Measurements from ENCODE around the gene BIN1.

The BIN1 gene

GRCh38 chr2:127047054-127047453, 59.9 kb downstream of the BIN1 start:
- TF ChIP-seq FOXP2 (optimal IDR thresholded peaks at IDR 0.05; ENCODE audit: borderline replicate concordance, extremely low read depth, extremely low read length, insufficient read depth) (no peak), SIN3A (IDR thresholded peaks at IDR 0.05; ENCODE audit: borderline replicate concordance, insufficient read depth, low read length) (no peak), POLR2AphosphoS5 (IDR thresholded peaks at IDR 0.05; ENCODE audit: low read depth, low read length) (no peak), TAF1 (IDR thresholded peaks at IDR 0.05; ENCODE audit: borderline replicate concordance, insufficient read depth, low read length) (no peak)
- TF ChIP-seq, protein P1, sequence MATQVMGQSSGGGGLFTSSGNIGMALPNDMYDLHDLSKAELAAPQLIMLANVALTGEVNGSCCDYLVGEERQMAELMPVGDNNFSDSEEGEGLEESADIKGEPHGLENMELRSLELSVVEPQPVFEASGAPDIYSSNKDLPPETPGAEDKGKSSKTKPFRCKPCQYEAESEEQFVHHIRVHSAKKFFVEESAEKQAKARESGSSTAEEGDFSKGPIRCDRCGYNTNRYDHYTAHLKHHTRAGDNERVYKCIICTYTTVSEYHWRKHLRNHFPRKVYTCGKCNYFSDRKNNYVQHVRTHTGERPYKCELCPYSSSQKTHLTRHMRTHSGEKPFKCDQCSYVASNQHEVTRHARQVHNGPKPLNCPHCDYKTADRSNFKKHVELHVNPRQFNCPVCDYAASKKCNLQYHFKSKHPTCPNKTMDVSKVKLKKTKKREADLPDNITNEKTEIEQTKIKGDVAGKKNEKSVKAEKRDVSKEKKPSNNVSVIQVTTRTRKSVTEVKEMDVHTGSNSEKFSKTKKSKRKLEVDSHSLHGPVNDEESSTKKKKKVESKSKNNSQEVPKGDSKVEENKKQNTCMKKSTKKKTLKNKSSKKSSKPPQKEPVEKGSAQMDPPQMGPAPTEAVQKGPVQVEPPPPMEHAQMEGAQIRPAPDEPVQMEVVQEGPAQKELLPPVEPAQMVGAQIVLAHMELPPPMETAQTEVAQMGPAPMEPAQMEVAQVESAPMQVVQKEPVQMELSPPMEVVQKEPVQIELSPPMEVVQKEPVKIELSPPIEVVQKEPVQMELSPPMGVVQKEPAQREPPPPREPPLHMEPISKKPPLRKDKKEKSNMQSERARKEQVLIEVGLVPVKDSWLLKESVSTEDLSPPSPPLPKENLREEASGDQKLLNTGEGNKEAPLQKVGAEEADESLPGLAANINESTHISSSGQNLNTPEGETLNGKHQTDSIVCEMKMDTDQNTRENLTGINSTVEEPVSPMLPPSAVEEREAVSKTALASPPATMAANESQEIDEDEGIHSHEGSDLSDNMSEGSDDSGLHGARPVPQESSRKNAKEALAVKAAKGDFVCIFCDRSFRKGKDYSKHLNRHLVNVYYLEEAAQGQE (IDR thresholded peaks at IDR 0.05; ENCODE audit: insufficient read depth in 1 of 2, low read depth in 2 of 2, low read length in 2 of 2) = no peak

GRCh38 chr2:127046579-127046978, 60.4 kb downstream of the BIN1 start:
- TF ChIP-seq FOXP2 (optimal IDR thresholded peaks at IDR 0.05; ENCODE audit: borderline replicate concordance, extremely low read depth, extremely low read length, insufficient read depth) (no peak), TAF1 (IDR thresholded peaks at IDR 0.05; ENCODE audit: borderline replicate concordance, insufficient read depth, low read length) (no peak), SIN3A (IDR thresholded peaks at IDR 0.05; ENCODE audit: borderline replicate concordance, insufficient read depth, low read length) (no peak), POLR2AphosphoS5 (IDR thresholded peaks at IDR 0.05; ENCODE audit: low read depth, low read length) (no peak)
- TF ChIP-seq, protein P1 (IDR thresholded peaks at IDR 0.05; ENCODE audit: insufficient read depth in 1 of 2, low read depth in 2 of 2, low read length in 2 of 2) = no peak

DNA sequence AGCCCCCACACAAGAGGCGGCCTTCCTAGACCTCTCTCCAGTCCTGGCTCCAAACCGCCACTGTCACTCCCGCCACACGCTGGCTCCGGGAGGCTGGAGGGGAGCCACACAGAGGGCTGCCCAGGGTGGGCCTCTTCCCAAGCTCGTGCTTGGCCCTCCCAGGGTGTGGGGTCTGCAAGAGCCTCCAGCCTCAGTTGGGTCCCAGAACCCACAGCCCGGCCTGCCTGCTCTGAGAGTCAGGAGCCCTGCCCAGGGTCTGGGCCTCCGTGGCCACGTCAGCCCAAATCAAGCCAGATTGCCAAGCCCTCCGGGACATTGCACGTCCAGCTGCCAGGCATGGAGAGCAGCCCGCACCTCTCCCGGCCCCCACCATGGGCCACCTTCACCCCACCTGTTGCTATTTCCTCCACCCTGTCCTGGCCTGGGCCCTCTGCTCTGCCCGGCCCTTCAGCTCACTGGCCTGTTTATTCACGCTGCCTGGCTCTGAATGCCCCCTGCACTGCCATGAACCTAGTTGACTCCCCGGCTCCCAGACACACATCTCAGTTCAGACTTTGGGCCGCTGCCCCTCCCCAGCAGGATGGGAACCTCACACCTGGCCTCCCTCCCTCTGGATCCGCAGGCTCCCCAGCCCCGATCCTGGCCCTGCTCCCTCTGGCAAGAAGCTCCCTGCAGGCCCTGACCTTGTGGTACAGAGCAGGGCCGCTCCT, 61.0 kb downstream of the BIN1 start:
- TF ChIP-seq TAF1 (IDR thresholded peaks at IDR 0.05; ENCODE audit: borderline replicate concordance, insufficient read depth, low read length) = no peak
- TF ChIP-seq, protein P1 (IDR thresholded peaks at IDR 0.05; ENCODE audit: insufficient read depth in 1 of 2, low read depth in 2 of 2, low read length in 2 of 2) = no peak
- no peak for TF ChIP-seq FOXP2 (optimal IDR thresholded peaks at IDR 0.05; ENCODE audit: borderline replicate concordance, extremely low read depth, extremely low read length, insufficient read depth)
- no peak for TF ChIP-seq POLR2AphosphoS5 (IDR thresholded peaks at IDR 0.05; ENCODE audit: low read depth, low read length)
- TF ChIP-seq SIN3A (IDR thresholded peaks at IDR 0.05; ENCODE audit: borderline replicate concordance, insufficient read depth, low read length) = no peak

DNA sequence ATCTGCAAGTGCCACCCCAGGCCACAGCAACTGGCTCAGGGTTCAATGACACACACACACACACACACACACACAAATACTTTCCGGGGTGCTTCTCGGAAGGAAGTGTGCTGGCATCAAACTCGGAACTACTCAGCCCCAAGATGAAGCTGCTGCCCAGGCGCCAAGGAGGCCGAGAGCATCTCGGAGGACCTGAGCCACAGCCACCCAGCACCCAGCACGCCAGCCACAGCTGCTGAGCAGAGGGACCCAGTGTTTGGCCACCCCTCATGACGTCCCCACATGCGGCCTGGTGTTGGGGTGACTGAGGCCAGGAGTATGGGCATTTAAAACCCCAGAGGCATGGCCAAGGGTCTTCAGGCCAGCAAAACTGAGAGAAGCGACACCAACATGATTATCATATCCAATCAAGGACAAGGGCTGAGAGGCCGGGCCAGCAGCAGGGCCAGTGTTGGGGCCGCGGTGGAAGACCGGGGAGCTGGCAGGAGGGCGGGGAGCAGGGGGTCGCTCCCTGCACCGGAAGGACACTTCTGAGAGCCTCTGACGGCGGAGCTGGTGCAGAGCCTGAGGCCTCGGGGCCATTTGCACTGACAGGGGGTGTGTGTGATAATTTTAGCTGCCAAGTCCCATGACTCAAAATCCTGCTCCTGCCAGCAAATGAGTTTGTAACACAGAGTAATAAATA, 61.8 kb downstream of the BIN1 start:
- TF ChIP-seq SIN3A (IDR thresholded peaks at IDR 0.05; ENCODE audit: borderline replicate concordance, insufficient read depth, low read length) (no peak), TAF1 (IDR thresholded peaks at IDR 0.05; ENCODE audit: borderline replicate concordance, insufficient read depth, low read length) (no peak), POLR2AphosphoS5 (IDR thresholded peaks at IDR 0.05; ENCODE audit: low read depth, low read length) (no peak), FOXP2 (optimal IDR thresholded peaks at IDR 0.05; ENCODE audit: borderline replicate concordance, extremely low read depth, extremely low read length, insufficient read depth) (no peak)
- TF ChIP-seq, protein P1 (IDR thresholded peaks at IDR 0.05; ENCODE audit: insufficient read depth in 1 of 2, low read depth in 2 of 2, low read length in 2 of 2) = no peak

Data from PFSK-1 (cell line).